GM19023 (cell line): Measurements from ENCODE around the gene NEO1.
A peak's percentile ranks its signal among the peaks of the same experiment; 100 is the strongest.

ENCODE experiments used
- ATAC-seq: cut with Tn5 transposase; IDR thresholded peaks from one replicate; pipeline ENCODE4 v1.9.1; 2021; ENCODE audit warnings: mild to moderate bottlenecking, moderate library complexity; ENCODE audit not compliant: unreplicated experiment

Gene NEO1, protein sequence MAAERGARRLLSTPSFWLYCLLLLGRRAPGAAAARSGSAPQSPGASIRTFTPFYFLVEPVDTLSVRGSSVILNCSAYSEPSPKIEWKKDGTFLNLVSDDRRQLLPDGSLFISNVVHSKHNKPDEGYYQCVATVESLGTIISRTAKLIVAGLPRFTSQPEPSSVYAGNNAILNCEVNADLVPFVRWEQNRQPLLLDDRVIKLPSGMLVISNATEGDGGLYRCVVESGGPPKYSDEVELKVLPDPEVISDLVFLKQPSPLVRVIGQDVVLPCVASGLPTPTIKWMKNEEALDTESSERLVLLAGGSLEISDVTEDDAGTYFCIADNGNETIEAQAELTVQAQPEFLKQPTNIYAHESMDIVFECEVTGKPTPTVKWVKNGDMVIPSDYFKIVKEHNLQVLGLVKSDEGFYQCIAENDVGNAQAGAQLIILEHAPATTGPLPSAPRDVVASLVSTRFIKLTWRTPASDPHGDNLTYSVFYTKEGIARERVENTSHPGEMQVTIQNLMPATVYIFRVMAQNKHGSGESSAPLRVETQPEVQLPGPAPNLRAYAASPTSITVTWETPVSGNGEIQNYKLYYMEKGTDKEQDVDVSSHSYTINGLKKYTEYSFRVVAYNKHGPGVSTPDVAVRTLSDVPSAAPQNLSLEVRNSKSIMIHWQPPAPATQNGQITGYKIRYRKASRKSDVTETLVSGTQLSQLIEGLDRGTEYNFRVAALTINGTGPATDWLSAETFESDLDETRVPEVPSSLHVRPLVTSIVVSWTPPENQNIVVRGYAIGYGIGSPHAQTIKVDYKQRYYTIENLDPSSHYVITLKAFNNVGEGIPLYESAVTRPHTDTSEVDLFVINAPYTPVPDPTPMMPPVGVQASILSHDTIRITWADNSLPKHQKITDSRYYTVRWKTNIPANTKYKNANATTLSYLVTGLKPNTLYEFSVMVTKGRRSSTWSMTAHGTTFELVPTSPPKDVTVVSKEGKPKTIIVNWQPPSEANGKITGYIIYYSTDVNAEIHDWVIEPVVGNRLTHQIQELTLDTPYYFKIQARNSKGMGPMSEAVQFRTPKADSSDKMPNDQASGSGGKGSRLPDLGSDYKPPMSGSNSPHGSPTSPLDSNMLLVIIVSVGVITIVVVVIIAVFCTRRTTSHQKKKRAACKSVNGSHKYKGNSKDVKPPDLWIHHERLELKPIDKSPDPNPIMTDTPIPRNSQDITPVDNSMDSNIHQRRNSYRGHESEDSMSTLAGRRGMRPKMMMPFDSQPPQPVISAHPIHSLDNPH (N-terminal part only)

DNA sequence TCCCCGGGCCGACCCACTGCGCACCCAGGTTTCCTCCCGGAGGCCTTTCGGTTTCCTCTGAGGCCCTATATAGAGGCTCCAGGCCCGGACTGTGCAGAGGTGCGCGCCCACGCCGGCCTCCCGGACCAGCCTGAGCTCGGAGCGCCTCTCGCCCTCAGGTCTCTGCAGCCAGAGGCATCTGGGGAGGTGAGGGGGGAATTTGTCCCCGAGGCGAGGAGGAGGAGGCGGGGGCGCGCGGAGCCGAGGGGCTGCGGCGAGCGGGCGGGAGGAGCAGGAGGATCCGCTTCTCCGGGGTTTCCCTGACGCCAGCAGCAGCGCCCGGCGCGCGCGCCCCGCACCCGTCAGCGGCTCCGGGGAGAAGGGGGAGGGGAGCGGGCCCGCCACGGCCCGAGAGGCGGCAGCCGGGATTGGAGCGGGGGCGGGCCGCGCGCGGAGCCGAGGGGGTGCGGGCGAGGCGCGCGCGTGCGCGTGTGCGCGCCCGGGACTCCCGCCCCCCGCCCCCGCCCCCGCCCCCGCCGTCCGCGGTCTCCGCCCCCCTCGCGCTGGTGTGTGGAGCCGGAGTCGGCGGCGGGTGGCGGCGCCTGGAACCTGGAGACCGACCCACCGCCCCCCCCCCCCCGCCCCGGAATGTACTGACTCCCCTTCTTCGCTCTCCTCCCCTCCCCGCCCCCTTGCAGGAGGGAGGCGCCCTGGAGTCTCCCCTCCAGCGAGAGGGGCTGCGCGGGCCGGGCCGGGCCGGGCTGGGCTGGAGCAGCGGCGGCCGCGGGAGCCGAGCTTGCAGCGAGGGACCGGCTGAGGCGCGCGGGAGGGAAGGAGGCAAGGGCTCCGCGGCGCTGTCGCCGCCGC, at the start of gene NEO1:
NEO1 (plus strand) TSS at position 657 of the 846 bp plus-strand sequence. CDS start 213 bp downstream, outside the sequence.
- ATAC-seq: peak; percentile 57

DNA sequence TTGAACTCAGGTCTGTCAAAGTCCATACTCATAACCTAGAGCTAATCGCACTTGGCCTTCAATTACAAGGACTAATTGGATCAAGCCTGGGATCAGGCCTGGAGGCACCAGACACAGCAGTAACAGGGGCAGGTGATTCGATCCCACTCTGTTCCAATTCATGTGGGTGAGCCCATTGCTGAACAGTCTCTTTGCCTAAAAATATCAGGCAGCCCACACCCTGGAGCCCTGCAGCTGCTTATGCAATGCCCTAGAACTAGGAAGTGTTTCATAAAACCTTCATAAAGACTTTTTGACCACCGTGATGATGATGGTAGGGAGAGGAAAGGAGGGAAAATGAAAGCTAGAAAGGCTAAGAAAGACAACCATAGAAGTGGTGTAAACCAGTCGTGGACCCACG, 47.8 kb upstream of the NEO1 start:
- ATAC-seq: no peak

DNA sequence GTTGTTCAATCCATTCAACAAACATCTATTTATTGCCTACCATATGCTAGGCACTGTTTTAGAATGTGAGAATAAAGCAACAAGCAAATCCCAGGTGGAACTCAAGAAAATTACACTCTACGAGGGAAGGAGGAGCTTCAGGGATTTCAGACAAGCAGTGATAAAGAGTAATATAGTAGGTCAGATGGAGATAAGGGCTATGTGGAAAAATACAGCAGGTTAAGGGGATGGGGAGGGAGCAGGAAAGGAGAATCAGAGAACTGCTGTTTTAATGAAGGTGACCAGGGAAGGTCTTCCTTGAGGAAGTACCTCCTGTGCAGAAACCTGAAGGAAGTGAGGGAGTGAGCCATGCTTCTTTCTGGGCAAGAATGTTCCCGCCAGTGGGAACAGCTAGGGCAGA, 47.2 kb upstream of the NEO1 start:
- ATAC-seq: no peak

DNA sequence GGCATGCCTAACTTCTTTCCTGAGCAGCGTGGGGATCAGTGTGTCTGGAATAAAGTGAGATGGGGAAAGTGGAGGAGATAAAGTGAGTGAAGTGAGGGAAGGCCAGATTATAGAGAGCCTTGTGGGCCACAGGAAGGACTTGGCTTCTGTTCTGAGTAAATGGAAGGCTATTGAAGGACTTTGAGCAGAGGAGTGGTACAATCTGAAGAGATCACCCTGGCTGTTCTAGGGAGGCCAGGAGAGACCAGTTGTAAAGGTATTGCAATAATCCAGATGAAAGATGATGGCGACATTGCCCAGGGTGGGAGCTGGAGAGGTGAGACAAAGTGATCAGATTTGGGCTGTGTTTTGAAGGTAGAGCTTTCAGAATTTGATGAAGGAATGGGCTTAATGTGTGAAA, 46.8 kb upstream of the NEO1 start:
- no peak for ATAC-seq

DNA sequence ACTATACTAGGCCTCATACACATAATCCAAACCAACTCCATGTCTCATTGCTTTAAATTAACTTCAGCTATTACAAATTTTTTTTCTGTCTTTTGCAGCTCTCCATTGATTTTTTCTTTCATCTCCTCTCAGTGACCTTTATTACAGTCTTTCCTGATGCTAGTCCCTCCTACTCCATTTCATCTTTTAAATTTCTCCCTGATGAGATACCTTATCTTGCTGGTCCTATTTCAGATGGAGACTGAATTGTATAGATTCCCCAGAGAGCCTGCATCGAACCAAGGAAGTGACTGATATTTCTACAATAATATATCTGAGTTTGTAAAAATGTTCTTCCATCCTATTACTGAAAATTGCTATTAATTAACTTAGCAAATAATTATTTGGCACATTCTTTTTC, 45.7 kb upstream of the NEO1 start:
- no peak for ATAC-seq

DNA sequence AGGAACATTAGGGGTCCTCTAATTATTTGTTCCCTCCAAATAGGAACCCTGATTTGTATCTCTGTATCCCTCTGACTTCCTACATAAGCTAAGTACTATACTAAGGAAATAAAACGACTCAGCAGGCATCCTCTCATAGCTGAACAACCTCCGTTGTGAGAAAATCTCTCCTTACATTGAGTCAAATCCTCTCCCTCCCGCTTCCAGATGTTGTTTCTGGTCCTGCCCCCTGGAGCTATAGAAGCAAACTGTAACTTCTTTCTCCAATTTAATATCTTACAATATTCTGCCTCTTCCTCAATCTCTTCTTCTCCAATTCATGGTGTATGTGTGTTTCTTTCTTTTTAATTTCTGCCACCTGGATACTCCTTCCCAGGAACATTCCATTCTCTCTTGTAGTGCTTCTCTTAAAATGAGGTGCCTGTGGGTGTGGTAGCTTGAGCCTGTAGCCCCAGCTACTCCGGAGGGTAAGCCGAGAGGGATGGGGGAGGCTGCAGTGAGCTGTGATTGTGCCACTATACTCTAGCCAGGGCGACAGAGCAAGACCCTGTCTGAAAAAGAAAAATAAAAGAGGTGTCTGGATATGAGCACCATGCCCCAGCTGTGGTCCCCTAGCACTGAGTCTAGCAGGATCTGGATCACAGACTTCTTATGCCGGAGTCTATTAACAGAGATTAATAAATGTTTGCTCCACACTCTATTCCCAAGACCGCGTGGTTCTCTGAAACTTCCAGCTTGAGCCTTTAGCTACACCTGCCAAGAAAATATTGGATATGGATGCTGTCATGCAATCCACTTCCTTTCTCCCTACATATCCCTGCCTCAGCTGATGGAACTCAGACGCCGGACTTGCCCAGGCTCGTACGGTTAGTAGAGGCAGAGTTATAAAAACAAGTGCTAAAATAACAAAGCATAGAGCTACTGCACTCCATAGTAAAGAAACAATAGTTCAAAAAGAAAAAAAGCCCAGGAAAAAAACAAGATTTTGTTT, 42.9 kb upstream of the NEO1 start:
- no peak for ATAC-seq

DNA sequence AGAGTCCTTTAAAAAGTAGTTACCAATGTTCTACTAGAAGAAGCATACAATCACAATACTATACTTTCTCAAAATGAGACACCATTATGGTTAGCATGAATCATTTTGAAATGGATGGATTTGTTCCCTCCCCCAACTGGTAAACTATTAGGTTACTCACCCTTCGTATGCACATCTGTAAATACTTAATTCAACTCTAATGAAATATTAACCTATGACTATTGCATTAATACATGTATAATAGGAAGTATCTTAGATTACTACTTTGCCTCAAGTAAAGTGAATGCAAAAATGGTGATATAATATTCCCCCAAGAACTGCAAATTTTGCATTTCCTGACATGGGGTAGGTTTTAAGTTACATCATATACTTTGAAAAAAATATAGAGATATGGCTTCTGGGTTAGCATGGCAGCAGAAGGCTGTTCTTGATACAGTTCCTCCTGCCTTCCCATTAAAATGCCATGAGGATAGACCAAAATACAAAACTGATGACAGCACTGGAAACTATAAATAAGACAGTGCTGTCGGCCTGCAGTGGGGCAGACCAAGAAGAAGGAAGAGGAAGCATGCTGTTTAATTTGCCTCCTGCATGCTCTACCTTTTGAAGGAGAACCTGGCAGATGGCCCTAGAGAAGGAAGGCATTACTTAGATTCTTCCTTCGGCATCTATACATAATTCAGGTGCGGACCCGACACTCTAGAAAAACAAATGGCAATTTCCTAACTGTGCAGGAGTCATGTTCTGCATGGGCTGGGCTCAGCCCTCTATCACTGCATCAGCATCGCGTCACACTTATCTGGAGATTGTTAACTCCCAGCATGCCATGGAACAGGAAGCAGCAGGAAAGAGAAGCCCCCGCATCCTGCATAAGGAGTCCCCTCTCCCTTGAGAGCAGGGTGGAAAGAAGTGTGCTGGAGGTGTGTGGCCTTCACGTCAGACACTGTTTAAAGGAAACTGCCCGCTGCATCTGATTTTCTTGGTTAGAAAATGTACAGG, 41.8 kb upstream of the NEO1 start:
- ATAC-seq: no peak

DNA sequence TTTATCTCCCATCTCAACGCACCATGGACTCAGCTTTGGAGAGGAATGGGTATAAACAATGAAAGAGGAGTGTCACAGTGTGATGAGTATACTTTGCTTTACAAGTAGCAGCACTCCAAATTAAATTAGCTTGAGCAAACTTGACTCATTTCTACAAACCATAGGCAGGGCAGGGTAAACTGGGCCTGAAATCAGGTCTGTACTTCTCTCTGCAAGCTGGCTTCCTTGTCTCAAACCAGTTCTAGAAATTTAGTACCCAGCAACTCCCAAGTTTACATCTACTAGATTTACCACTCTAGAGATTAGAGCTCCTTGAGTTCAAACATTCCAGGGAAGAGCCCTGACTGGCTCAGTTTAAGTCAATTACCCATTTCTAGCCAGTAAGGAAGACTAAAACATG, 37.4 kb upstream of the NEO1 start:
- ATAC-seq: no peak

DNA sequence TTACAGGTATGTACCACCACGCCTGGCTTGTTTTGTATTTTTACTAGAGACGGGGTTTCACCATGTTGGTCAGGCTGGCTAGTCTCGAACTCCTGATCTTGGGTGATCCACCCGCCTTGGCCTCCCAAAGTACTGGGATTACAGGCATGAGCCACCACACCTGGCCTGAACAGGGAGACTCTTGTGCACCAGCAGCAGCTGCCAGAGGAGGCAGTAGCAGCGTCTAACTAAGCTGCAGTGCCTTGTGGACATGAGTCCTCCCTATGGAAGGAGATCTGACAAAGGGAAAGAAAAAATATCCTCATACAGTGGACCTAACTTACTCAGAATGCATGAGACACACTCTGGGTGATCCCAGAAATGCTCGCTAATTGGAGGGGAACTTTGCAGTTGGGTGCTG, 36.8 kb upstream of the NEO1 start:
- no peak for ATAC-seq

DNA sequence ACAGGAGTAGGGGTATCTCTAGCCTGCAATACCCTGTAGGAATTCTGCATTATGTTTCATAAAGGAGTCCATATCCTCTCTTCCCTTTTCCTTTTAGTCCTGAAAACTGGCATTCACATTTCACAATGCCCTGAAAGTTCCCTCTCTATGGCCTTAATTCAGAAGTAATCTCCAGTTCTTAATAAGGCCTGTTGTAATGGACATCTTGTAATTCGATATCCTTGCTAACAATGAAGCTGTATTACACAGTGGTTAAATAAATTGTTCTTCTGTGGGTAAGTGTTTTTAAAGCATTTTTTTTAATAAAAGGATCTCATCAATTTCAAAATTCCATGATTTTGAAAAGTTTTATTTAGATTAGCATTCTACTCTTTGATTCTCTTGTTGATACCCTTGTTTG, 34.3 kb upstream of the NEO1 start:
- no peak for ATAC-seq

DNA sequence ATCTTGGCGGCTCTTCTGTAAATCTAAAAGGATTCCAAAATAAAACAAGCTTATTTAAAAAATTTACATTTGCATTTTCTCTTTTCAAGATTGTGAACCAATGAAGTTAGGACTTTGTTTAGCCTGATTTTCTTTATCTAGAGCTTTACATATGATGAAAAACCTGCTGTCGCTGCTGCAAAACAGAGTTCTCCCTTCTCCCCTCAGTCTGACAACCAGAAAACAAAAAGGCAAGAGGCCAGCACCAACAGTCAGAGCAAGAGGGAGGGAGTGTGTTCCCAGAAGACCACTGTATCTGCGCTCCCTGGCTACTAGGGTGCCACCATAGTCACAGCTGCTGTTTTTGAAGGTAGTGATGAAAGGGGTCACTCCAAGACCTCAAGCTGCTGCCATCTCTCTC, 33.1 kb upstream of the NEO1 start:
- ATAC-seq: no peak

DNA sequence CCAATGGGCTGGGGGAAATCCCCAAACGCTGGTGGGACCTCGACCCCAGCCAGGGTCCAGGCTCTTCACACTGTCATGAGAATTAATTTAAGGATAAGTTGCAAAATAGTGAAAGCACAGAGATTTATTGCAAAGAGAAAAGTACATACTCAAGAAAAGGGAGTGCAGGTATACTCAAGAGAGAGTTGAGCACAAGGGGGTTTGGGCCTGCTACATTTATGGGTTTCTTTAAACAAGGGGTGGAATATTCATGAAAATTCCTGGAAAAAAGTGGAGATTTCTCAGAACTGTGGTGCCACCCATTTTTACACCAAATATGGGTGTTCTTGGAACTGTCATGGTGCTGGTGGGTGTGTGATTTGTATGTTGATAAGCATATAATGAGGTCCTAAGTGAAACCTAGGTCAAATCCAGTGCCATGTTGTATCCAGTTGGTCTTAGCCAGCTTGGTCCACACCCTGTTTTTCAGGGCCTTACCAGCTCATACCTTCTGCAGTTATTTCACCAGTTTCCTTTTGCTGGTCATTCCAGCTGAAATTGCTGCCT, 32.6 kb upstream of the NEO1 start:
- ATAC-seq: no peak

DNA sequence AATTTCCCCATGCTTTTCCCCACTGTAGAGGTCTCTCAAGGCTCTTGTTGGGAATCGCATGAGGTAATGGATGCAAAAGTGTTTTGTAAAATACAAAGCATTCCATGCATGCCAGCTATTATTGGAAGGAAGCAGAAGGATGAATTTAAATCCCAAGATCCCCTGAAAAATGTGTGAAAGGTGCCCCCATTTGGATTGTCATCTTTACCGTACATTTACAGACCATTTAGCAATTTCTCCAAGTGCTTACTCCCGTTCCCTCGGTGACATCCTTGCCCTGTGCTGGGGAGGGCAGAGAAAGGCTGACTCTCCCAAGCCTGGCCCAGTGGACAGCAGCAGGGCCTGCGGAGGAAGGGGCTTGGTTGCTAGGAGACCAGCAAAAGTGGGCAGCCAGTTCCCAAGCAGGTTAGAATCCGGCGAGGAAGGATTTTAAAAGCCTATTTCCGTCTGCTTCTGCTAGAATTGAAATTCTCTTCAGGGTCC, 31.1 kb upstream of the NEO1 start:
- ATAC-seq: no peak

DNA sequence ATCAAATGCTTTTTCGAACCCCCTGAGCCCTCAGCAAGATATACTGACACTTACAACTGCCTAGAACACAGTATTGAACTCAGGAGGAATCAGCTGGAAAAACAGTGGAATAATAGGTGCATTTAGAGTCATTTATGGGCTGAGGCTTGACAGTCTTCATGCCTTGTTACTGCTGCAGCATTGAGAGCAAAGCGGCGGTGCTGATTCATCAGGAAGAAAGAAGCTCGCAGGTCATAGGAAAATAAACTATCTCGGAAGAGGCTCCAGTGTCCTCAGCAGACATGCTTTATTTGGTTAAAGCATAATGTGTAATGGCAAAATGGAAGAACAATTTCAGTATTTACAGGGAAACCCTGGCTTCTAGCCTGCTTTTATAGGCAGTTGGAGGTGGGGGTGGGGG, 30.1 kb upstream of the NEO1 start:
- no peak for ATAC-seq

DNA sequence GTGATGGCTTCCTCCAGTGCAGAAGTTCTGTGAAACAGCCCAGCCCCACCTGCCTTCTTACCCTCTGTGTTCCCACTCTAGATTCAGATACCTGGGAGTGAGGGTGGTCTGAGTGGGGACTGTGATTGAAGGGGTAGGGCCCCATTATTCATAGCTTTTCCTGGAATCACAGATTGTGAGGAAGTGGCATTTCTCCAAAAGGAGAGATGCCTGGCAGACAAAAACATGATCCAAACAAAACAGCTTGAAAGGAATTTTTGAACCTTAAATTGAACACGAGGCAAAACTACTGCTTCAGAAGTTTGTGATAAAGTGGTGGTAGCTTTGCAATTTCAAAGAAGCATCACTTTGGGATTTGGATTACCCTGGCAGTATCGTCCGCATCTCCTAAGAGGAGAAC, 29.2 kb upstream of the NEO1 start:
- no peak for ATAC-seq

DNA sequence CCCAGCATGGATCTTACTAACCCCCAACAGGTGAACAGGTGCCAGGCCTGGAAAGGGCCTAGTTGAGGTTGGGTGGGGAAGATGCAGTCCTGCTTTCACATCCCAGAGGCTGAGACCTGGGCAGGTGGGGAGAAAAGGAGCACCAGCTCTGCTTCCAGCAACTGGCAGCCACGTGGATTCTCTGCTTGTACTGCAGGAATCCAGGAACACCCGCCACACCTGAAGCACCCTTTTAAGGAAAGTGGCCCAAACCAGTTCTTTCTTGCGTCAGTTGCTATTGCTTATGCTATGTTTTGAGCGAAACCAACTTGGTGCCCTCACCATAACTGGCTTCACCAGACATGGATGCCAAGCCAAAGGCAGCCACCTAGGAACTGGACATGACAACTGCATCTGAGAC, 28.1 kb upstream of the NEO1 start:
- no peak for ATAC-seq

DNA sequence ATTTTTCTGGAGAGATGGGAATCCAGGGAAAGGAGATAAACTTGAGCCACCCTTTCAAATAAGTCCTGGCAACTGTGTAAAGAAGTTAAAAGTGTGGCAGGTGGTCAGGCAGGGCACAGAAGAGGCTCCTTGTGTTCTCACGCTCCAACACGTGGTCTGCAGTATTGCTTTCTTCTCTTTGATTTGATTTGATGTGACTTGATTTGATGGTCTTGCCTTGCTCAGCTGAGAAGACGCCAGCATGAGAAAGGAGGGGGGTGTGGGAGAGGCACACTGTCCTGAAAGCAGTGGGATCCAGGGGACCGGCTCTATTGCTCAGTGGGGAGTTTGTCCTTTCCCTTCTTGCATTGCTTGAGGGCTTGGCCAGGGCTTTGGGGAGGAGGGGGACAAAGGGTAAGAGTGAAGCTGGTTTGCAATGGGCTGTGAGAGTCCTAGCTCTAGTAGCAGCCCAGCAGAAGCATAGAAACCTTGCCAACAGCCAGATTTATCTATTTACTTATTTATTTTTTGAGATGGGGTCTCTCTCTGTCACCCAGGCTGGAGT, 25.7 kb upstream of the NEO1 start:
- ATAC-seq: no peak
